ENCODE results near the gene DCAF5.

DNA sequence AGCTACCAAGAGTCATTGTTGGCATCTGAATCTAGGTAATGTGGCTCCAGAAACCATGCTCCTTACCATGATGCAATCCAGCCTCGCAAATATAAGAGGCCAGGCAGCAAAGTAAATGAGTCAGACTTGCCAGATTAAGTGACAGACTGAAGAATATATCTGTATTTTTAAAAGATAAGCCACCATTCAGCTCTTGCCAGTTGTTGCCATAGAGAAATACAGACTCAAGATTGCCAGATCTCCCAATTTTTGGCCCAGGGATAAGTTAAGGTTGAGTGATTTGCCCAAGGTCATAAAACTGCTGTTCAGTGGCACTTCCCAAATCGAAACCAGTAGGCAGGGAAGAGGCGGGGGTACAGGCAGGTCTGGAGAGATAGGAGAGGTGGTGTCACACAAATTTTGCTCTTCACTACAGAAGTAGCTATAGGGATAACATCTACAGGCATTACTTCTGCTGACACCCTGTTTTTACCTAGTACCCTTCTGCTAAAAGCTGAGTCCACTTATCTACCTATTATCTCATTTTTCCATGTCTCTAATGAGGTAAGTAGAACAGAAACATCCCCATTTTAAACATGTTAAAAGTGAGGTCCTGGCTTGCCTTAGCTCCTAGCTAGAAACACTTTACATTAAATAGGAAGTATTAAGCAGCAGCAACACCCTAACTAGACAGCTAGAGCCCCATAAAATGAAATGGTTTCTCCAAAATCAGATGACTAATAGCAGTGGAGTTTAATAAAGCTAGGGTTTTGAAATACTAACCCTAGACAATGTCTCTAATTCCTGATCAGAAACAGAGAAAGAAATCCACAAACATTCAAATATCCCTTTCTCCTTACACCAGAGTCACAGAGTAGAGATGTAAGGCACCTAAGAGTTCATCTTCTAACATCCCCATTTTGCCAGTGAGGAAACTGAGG lies 19.5 kb downstream of the DCAF5 start:
- TF ChIP-seq, protein P1, sequence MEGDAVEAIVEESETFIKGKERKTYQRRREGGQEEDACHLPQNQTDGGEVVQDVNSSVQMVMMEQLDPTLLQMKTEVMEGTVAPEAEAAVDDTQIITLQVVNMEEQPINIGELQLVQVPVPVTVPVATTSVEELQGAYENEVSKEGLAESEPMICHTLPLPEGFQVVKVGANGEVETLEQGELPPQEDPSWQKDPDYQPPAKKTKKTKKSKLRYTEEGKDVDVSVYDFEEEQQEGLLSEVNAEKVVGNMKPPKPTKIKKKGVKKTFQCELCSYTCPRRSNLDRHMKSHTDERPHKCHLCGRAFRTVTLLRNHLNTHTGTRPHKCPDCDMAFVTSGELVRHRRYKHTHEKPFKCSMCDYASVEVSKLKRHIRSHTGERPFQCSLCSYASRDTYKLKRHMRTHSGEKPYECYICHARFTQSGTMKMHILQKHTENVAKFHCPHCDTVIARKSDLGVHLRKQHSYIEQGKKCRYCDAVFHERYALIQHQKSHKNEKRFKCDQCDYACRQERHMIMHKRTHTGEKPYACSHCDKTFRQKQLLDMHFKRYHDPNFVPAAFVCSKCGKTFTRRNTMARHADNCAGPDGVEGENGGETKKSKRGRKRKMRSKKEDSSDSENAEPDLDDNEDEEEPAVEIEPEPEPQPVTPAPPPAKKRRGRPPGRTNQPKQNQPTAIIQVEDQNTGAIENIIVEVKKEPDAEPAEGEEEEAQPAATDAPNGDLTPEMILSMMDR (IDR thresholded peaks at IDR 0.05; ENCODE audit: insufficient read depth, low read length): no peak
- TF ChIP-seq POLR2AphosphoS5 (IDR thresholded peaks at IDR 0.05; ENCODE audit: low read depth): no peak
- TF ChIP-seq, protein P2, sequence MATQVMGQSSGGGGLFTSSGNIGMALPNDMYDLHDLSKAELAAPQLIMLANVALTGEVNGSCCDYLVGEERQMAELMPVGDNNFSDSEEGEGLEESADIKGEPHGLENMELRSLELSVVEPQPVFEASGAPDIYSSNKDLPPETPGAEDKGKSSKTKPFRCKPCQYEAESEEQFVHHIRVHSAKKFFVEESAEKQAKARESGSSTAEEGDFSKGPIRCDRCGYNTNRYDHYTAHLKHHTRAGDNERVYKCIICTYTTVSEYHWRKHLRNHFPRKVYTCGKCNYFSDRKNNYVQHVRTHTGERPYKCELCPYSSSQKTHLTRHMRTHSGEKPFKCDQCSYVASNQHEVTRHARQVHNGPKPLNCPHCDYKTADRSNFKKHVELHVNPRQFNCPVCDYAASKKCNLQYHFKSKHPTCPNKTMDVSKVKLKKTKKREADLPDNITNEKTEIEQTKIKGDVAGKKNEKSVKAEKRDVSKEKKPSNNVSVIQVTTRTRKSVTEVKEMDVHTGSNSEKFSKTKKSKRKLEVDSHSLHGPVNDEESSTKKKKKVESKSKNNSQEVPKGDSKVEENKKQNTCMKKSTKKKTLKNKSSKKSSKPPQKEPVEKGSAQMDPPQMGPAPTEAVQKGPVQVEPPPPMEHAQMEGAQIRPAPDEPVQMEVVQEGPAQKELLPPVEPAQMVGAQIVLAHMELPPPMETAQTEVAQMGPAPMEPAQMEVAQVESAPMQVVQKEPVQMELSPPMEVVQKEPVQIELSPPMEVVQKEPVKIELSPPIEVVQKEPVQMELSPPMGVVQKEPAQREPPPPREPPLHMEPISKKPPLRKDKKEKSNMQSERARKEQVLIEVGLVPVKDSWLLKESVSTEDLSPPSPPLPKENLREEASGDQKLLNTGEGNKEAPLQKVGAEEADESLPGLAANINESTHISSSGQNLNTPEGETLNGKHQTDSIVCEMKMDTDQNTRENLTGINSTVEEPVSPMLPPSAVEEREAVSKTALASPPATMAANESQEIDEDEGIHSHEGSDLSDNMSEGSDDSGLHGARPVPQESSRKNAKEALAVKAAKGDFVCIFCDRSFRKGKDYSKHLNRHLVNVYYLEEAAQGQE (IDR thresholded peaks at IDR 0.05; ENCODE audit: insufficient replicate concordance, low read depth): no peak

All from HL-60 (cell line).